HepG2 (cell line): ENCODE data around the gene WDR41. TPM values are rescaled to one million over a fixed set of nuclear protein-coding genes. Genes with fewer than 3 reads are reported as not detected.

ENCODE experiments used
- ATAC-seq: fragments of 200-7000 bp; cut with Tn5 transposase; 3 replicates; pipeline ENCODE4 v1.9.1; 2020; ENCODE audit warnings: mild to moderate bottlenecking, moderate library complexity
- BruUV-seq: library from RNA; stranded (reverse); fragments of 400-500 nt; replicated peaks from 2 replicates; lab custom pipeline; 2021; lab: Mats Ljungman, UMichigan
- CTCF ChIA-PET: fragments of 300-600 bp; formaldehyde crosslinking; extraction: SDS; loops from one replicate; lab custom pipeline; 2021; ENCODE audit warnings: low total read pairs, inconsistent platforms, low intra/inter-chr PET ratio; lab: Yijun Ruan, JAX
- POLR2A ChIA-PET: fragments of 350-600 bp; sonication (Branson Sonifier 250); formaldehyde crosslinking; loops from one replicate; lab custom pipeline; 2020; ENCODE audit warnings: antibody characterized with exemption, inconsistent platforms; lab: Yijun Ruan, JAX
- DNase-seq: peaks from one replicate; pipeline ENCODE4 v3.0.0-alpha.2; 2015; ENCODE audit warnings: low spot score
- FAIRE-seq: peaks from 3 replicates; lab custom pipeline; 2011; peaks lifted over from hg19 to GRCh38; lab: Jason Lieb, UNC
- H2AFZ ChIP-seq: one replicate; pipeline ENCODE4 v1.6.1; 2011; ENCODE audit warnings: low read length, inconsistent platforms
- H3K27ac ChIP-seq: fragments of 300-600 bp; 3 replicates; pipeline ENCODE4 v1.8.0; 2011; ENCODE audit warnings: mixed run types, mild to moderate bottlenecking, mixed read lengths, low read length, inconsistent platforms; ENCODE audit not compliant: insufficient read depth; ENCODE audit errors: extremely low read length
- H3K27me3 ChIP-seq, 2 experiments: fragments of 200-600 bp in 1 of 2; 2 replicates in 1 of 2; 3 replicates in 1 of 2; pipeline versions ENCODE4 v1.6.0 to v1.8.0; 2011; ENCODE audit warnings: low read length in 2 of 2, mild to moderate bottlenecking in 2 of 2, moderate library complexity in 2 of 2, inconsistent platforms in 1 of 2; ENCODE audit not compliant: insufficient read depth in 2 of 2, control insufficient read depth in 1 of 2
- H3K36me3 ChIP-seq, 2 experiments: fragments of 200-600 bp in 1 of 2; replicated peaks in 1 of 2; 2 replicates in 1 of 2; 3 replicates in 1 of 2; pipeline versions ENCODE4 v1.5.1 to v1.8.0; 2011; ENCODE audit warnings: low read length in 2 of 2, inconsistent platforms in 1 of 2; ENCODE audit not compliant: insufficient read depth in 2 of 2, control insufficient read depth in 1 of 2
- H3K4me1 ChIP-seq: 2 replicates; pipeline ENCODE4 v1.5.1; 2012; ENCODE audit warnings: low read length, inconsistent platforms; ENCODE audit not compliant: insufficient read depth
- H3K4me2 ChIP-seq: 2 replicates; pipeline ENCODE4 v1.6.0; 2011; ENCODE audit warnings: low read depth, low read length, inconsistent platforms
- H3K4me3 ChIP-seq, 3 experiments: fragments of 200-600 bp in 1 of 3; sonication (generic), shearing (Covaris generic) in 1 of 3; replicated peaks in 1 of 3; 2 replicates each; pipeline ENCODE4 v1.5.1; 2011 to 2016; ENCODE audit warnings: low read length in 3 of 3, inconsistent platforms in 2 of 3, low read depth in 2 of 3, mild to moderate bottlenecking in 2 of 3, control low read depth in 1 of 3, mixed read lengths in 1 of 3; ENCODE audit not compliant: insufficient read depth in 1 of 3
- H3K79me2 ChIP-seq: one replicate; pipeline ENCODE4 v1.6.1; 2011; ENCODE audit warnings: low read length, inconsistent platforms; ENCODE audit not compliant: insufficient read depth
- H3K9ac ChIP-seq: 2 replicates; pipeline ENCODE4 v1.6.0; 2011; ENCODE audit warnings: mild to moderate bottlenecking, low read depth, low read length, inconsistent platforms; ENCODE audit not compliant: insufficient read depth
- H3K9me3 ChIP-seq: 2 replicates; pipeline ENCODE4 v1.5.1; 2012; ENCODE audit warnings: mild to moderate bottlenecking, low read length
- H4K20me1 ChIP-seq: 2 replicates; pipeline ENCODE4 v1.6.0; 2011; ENCODE audit warnings: inconsistent platforms, mild to moderate bottlenecking, low read length, moderate library complexity; ENCODE audit not compliant: insufficient read depth
- MATR3 ChIP-seq: sonication (generic); formaldehyde crosslinking; IDR thresholded peaks from 2 replicates; pipeline ENCODE4 v1.4.0; 2020; ENCODE audit warnings: missing genetic modification reagents
- ZNF619 ChIP-seq: sonication (generic); formaldehyde crosslinking; IDR thresholded peaks from 2 replicates; pipeline ENCODE4 v1.4.0; 2020; ENCODE audit warnings: mild to moderate bottlenecking, missing genetic modification reagents
- WGBS: methylation state at CpG from one replicate; pipeline ENCODE4 v1.1.6; 2017; ENCODE audit warnings: low lambda C conversion rate; 5-methylcytosine and 5-hydroxymethylcytosine counted together
- in situ Hi-C: cut with HindIII; loops from 2 replicates; pipeline ENCODE4 v1.10.0; 2017; ENCODE audit warnings: low pct_unique_long_range_greater_than_20kb; ENCODE audit not compliant: extremely low pct_ligation_motif_present
- intact Hi-C: fragments of 100-400 bp; cut with micrococcal nuclease; formaldehyde crosslinking; loops from one replicate; pipeline ENCODE4 v1.10.0; 2022; ENCODE audit not compliant: unreplicated experiment
- polyA plus RNA-seq, 8 experiments: library from polyadenylated mRNA; depleted of rRNA in 3 of 8; stranded (reverse) in 7 of 8; unstranded in 1 of 8; fragments of >200 nt; fragmentation: Illumina TruSeq in 4 of 8; extraction: Trizol in 4 of 8; gene quantifications; 2 replicates each; pipeline versions ENCODE4 v1.2.1 to v1.2.3, GENCODE V29; 2011 to 2016; ENCODE audit warnings: low read depth in 4 of 8, missing spikeins in 1 of 8, mixed read lengths in 1 of 8; ENCODE audit not compliant: insufficient read depth in 1 of 8
- total RNA-seq, 5 experiments: library from RNA; depleted of rRNA; stranded (reverse); fragments of >200 nt; fragmentation: Illumina TruSeq; extraction: Trizol; gene quantifications; 2 replicates each; pipeline ENCODE4 v1.2.3, GENCODE V29; 2016; ENCODE audit warnings: low read depth in 1 of 5
- TF ChIP-seq, protein P1 (sequence below): sonication (generic); formaldehyde crosslinking; IDR thresholded peaks from 2 replicates; pipeline ENCODE4 v1.4.0; 2020; ENCODE audit warnings: low read depth, mild to moderate bottlenecking, missing genetic modification reagents
- TF ChIP-seq, protein P2 (sequence below): IDR thresholded peaks from 2 replicates; pipeline ENCODE4 v1.6.1; 2016
- TF ChIP-seq, protein P3 (sequence below): fragments of 450-650 bp; IDR thresholded peaks from 2 replicates; pipeline ENCODE4 v1.6.1; 2017; ENCODE audit warnings: mild to moderate bottlenecking

The WDR41 gene
- total and polyA plus RNA-seq, 2 of the 13 experiments (the other 11 are each of a cell fraction or from before 2014, with no cell fraction given) = 18.9 to 39.3 TPM

DNA sequence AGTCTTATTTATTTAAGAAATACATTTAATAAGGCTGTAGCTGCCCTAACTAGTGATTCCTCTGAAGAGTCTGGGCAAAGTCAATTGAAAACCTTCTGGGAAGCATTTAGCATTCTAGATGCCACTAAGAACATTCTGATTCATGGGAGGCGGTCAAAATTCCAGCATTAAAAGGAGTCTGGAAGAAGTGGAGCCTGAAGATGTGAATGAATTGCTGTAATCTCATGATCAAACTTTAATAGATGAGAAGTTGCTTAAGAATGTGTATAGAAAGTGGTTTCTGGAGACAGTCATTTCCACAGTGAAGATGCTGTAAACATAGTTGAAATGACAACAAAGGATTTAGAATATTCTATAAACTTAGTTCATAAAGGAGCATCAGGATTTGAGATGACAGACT lies 61.4 kb downstream of the WDR41 start (continued):
- TF ChIP-seq, protein P1, sequence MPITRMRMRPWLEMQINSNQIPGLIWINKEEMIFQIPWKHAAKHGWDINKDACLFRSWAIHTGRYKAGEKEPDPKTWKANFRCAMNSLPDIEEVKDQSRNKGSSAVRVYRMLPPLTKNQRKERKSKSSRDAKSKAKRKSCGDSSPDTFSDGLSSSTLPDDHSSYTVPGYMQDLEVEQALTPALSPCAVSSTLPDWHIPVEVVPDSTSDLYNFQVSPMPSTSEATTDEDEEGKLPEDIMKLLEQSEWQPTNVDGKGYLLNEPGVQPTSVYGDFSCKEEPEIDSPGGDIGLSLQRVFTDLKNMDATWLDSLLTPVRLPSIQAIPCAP (CRISPR knock-in tag) = no peak
- no peak for TF ChIP-seq MATR3 (CRISPR knock-in tag)
- TF ChIP-seq, protein P2, sequence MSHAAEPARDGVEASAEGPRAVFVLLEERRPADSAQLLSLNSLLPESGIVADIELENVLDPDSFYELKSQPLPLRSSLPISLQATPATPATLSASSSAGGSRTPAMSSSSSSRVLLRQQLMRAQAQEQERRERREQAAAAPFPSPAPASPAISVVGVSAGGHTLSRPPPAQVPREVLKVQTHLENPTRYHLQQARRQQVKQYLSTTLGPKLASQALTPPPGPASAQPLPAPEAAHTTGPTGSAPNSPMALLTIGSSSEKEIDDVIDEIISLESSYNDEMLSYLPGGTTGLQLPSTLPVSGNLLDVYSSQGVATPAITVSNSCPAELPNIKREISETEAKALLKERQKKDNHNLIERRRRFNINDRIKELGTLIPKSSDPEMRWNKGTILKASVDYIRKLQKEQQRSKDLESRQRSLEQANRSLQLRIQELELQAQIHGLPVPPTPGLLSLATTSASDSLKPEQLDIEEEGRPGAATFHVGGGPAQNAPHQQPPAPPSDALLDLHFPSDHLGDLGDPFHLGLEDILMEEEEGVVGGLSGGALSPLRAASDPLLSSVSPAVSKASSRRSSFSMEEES = no peak

DNA sequence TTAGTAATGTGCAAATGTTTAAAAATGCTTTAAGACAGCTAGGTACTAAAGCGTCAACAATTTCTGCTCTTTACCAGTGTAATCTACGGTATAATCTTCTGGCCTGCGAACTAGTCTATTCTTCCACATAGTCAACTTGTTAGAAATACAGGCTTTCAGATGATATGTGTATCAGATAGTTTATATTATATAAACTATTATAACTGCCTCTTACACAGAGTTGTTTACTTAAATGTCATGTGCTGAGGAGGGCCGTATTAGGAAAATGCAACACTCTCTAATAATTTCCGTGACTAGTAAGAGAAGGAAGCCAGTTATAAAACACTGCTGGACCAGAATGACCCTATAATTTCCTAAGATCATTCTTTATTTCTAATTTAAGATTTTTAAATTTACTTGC lies 63.6 kb downstream of the WDR41 start:
- BruUV-seq = no TSS peak
- CTCF ChIA-PET = no interaction called here

More for the DNA sequence above, 63.6 kb downstream of the WDR41 start:
- Histone ChIP-seq H3K9me3 (no peaks in the 10 kb centered on the region), H3K4me3 (no peak overlapping the region), H3K36me3 (peaks cover 0 to 2% of the 10 kb centered on the region in 2 experiments; a peak in 2 of 5 replicates), H3K79me2 (no peaks in the 10 kb centered on the region), H2AFZ (no peak overlapping the region), H3K27me3 (no peaks in the 10 kb centered on the region), H3K9ac (no peak overlapping the region), H3K27ac (no peak overlapping the region), H3K4me2 (no peak overlapping the region), H3K4me1 (peaks cover 18% of the 10 kb centered on the region), H4K20me1 (no peaks in the 10 kb centered on the region)
- FAIRE-seq (no peak), DNase-seq (no peak), ATAC-seq (no peak)
- TF ChIP-seq, protein P3, sequence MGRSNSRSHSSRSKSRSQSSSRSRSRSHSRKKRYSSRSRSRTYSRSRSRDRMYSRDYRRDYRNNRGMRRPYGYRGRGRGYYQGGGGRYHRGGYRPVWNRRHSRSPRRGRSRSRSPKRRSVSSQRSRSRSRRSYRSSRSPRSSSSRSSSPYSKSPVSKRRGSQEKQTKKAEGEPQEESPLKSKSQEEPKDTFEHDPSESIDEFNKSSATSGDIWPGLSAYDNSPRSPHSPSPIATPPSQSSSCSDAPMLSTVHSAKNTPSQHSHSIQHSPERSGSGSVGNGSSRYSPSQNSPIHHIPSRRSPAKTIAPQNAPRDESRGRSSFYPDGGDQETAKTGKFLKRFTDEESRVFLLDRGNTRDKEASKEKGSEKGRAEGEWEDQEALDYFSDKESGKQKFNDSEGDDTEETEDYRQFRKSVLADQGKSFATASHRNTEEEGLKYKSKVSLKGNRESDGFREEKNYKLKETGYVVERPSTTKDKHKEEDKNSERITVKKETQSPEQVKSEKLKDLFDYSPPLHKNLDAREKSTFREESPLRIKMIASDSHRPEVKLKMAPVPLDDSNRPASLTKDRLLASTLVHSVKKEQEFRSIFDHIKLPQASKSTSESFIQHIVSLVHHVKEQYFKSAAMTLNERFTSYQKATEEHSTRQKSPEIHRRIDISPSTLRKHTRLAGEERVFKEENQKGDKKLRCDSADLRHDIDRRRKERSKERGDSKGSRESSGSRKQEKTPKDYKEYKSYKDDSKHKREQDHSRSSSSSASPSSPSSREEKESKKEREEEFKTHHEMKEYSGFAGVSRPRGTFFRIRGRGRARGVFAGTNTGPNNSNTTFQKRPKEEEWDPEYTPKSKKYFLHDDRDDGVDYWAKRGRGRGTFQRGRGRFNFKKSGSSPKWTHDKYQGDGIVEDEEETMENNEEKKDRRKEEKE = no peak
- TF ChIP-seq ZNF619 (CRISPR knock-in tag) = no peak
- intact Hi-C loops = no loop called here
- WGBS = 97% methylated on average over 5 of the region's 5 CpGs
- in situ Hi-C loops = no loop called here
- POLR2A ChIA-PET = no interaction called here
